GM06990 (cell line): ENCODE results near the gene KRCC1.

Experiments
- DNase-seq: peaks from one replicate; pipeline ENCODE4 v3.0.0-alpha.2; 2011; ENCODE audit not compliant: insufficient read length; ENCODE audit errors: extremely low read depth
- H3K27me3 ChIP-seq: replicated peaks from 2 replicates; pipeline ENCODE4 v1.6.0; 2011; ENCODE audit warnings: low read length; ENCODE audit not compliant: control insufficient read depth, insufficient read depth
- H3K36me3 ChIP-seq: 2 replicates; pipeline ENCODE4 v1.5.1; 2011; ENCODE audit warnings: low read length; ENCODE audit not compliant: control insufficient read depth, insufficient read depth
- H3K4me3 ChIP-seq: replicated peaks from 2 replicates; pipeline ENCODE4 v1.5.1; 2011; ENCODE audit warnings: low read depth, mild to moderate bottlenecking, control low read depth, low read length
- CTCF ChIP-seq: IDR thresholded peaks from 2 replicates; pipeline ENCODE4 v1.5.1; 2011; ENCODE audit warnings: low read length, control low read depth, mild to moderate bottlenecking, inconsistent platforms; ENCODE audit not compliant: insufficient read depth, poor library complexity, severe bottlenecking

KRCC1 gene

GRCh38 chr2:88060907-88061275 lies 5.3 kb upstream of the KRCC1 start:
- TF ChIP-seq CTCF, result no peak
- Histone ChIP-seq H3K27me3 (no peaks in the 10 kb centered on the region), H3K4me3 (no peak overlapping the region), H3K36me3 (no peaks in the 10 kb centered on the region)
- DNase-seq, result no peak

- no peaks in the 10 kb centered on the region for H3K27me3 ChIP-seq
- H3K4me3 ChIP-seq, result no peak overlapping the region
- no peak for DNase-seq
- TF ChIP-seq CTCF, result peak; percentile 79
- no peaks in the 10 kb centered on the region for H3K36me3 ChIP-seq
Measured at GRCh38 chr2:88059979-88060906, 4.7 kb upstream of the KRCC1 start.

- DNase-seq, result no peak
- no peaks in the 10 kb centered on the region for H3K27me3 ChIP-seq
- no peaks in the 10 kb centered on the region for H3K36me3 ChIP-seq
- no peak for TF ChIP-seq CTCF
- H3K4me3 ChIP-seq, result no peak overlapping the region
Measured at GRCh38 chr2:88058191-88058590, 2.6 kb upstream of the KRCC1 start.

- Histone ChIP-seq H3K36me3 (no peaks in the 10 kb centered on the region), H3K27me3 (no peaks in the 10 kb centered on the region), H3K4me3 (no peak overlapping the region)
- TF ChIP-seq CTCF, result no peak
- DNase-seq, result no peak
Measured at GRCh38 chr2:88057437-88057844, 1.9 kb upstream of the KRCC1 start.

- peak; percentile 17 for DNase-seq
- H3K27me3 ChIP-seq, result no peaks in the 10 kb centered on the region
- H3K36me3 ChIP-seq, result no peaks in the 10 kb centered on the region
- TF ChIP-seq CTCF, result no peak
- peak overlapping the region; percentile 68 for H3K4me3 ChIP-seq
Measured at GRCh38 chr2:88054782-88055370, 707 bp downstream of the KRCC1 start.
